Astrocyte (in vitro differentiated cells and primary cell): ENCODE results near the gene BICD1.

Experiments
- CTCF ChIP-seq: IDR thresholded peaks from 2 replicates; pipeline ENCODE4 v1.5.1; 2011; ENCODE audit warnings: low read depth, mild to moderate bottlenecking, inconsistent platforms, low read length, moderate library complexity; ENCODE audit not compliant: insufficient read depth
- EZH2 ChIP-seq: IDR thresholded peaks from 2 replicates; pipeline ENCODE4 v1.6.1; 2012; ENCODE audit warnings: mild to moderate bottlenecking, low read length, inconsistent platforms; ENCODE audit not compliant: insufficient read depth

GRCh38 chr12:32400866-32401265 lies 294.2 kb downstream of the BICD1 start:
- no peak for TF ChIP-seq CTCF
- no peak for TF ChIP-seq EZH2
